ENCODE data around the gene TUG1. TPM values are rescaled to one million over a fixed set of nuclear protein-coding genes. Genes with fewer than 3 reads are reported as not detected.

Gene TUG1
- polyA plus RNA-seq, 1 of the 3 experiments (the other 2 are of a cell fraction) = 46.8 TPM

DNA sequence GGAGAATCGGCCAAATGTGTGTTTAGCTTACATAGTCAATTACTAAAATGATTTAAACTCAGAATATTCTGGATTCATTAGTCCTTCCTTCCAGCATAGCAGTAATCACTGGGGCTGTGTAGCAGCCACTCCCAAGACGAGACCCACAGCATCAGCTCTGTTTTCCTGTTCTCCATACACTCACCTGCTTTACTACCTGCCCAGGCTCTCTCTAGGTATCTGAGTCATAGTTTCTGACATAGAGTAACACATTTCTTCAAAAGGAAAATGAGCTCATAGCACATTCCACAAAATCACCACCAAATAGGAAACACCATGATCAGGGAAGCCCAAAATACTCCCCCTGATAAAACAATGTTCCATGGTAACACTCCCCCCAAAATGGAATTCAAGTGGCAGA lies 23.4 kb upstream of the TUG1 start:
- no peaks in the 10 kb centered on the region for H3K9me3 ChIP-seq
- H2AFZ ChIP-seq (ENCODE audit: low read depth) = no peak overlapping the region
- H3K79me2 ChIP-seq (ENCODE audit: insufficient read depth) = no peaks in the 10 kb centered on the region
- no peak overlapping the region for H3K4me3 ChIP-seq (ENCODE audit: low read depth in 2 of 2, low read length in 1 of 2)
- H3K9me2 ChIP-seq = no peaks in the 10 kb centered on the region
- H3K27ac ChIP-seq (ENCODE audit: low read depth in 2 of 2, low read length in 1 of 2) = no peak overlapping the region; a peak in 1 of 4 replicates
- no peaks in the 10 kb centered on the region for H3F3A ChIP-seq (replicated peaks; ENCODE audit: insufficient read depth)
- no peaks in the 10 kb centered on the region for H3K27me3 ChIP-seq (ENCODE audit: insufficient read depth)
- ChIA-PET POLR2A (interaction anchor here (0.7 to 2.1 kb wide), 3 partner anchors 9 to 140 kb away, joined by 3 to 7 read pairs (median 3); partner anchors contain the start of gene SMTN), CTCF (interaction anchor here (0.9 to 3.2 kb wide), 8 partner anchors 10 to 203 kb away, joined by 3 to 72 read pairs (median 10); partner anchors contain the start of genes MORC2, SMTN and TUG1)
- peaks cover 0 to 12% of the 10 kb centered on the region in 2 experiments; a peak in 1 of 4 replicates for H3K4me1 ChIP-seq (ENCODE audit: control insufficient read depth in 1 of 2, insufficient read depth in 2 of 2, low read depth in 1 of 2, low read length in 1 of 2)
- no peak overlapping the region for H3K9ac ChIP-seq
- H3K4me2 ChIP-seq = no peak overlapping the region
- H3K36me3 ChIP-seq (replicated peaks in 1 of 2; ENCODE audit: control insufficient read depth in 1 of 2, insufficient read depth in 2 of 2, low read length in 1 of 2) = peaks cover 30 to 92% of the 10 kb centered on the region in 2 experiments
- DNase-seq = no peak
- 96% methylated on average over 2 of the region's 2 CpGs for WGBS (ENCODE audit: low lambda C conversion rate)
- no peaks in the 10 kb centered on the region for H4K20me1 ChIP-seq (ENCODE audit: insufficient read depth)
- TF ChIP-seq CHD2 (IDR thresholded peaks at IDR 0.05; ENCODE audit: low read length, partially characterized antibody) (no peak), GATA2 (CRISPR knock-in tag; IDR thresholded peaks at IDR 0.05) (no peak), POLR2AphosphoS5 (IDR thresholded peaks at IDR 0.05; ENCODE audit: low read depth, low read length) (no peak), TEAD4 (IDR thresholded peaks at IDR 0.05; ENCODE audit: borderline replicate concordance, insufficient read depth) (no peak), EZH2phosphoT487 (IDR thresholded peaks at IDR 0.05; ENCODE audit: borderline replicate concordance, low read depth) (no peak), EP300 (IDR thresholded peaks at IDR 0.05; ENCODE audit: borderline replicate concordance in 1 of 2, low read depth in 1 of 2, low read length in 1 of 2) (no peak), FOXJ3 (CRISPR knock-in tag; IDR thresholded peaks at IDR 0.05) (no peak), TCF12 (IDR thresholded peaks at IDR 0.05) (no peak), USF2 (IDR thresholded peaks at IDR 0.05; ENCODE audit: borderline replicate concordance, low read depth, low read length) (no peak), GABPA (IDR thresholded peaks at IDR 0.05; ENCODE audit: low read depth) (no peak)
- TF ChIP-seq, protein P1, sequence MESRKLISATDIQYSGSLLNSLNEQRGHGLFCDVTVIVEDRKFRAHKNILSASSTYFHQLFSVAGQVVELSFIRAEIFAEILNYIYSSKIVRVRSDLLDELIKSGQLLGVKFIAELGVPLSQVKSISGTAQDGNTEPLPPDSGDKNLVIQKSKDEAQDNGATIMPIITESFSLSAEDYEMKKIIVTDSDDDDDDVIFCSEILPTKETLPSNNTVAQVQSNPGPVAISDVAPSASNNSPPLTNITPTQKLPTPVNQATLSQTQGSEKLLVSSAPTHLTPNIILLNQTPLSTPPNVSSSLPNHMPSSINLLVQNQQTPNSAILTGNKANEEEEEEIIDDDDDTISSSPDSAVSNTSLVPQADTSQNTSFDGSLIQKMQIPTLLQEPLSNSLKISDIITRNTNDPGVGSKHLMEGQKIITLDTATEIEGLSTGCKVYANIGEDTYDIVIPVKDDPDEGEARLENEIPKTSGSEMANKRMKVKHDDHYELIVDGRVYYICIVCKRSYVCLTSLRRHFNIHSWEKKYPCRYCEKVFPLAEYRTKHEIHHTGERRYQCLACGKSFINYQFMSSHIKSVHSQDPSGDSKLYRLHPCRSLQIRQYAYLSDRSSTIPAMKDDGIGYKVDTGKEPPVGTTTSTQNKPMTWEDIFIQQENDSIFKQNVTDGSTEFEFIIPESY (IDR thresholded peaks at IDR 0.05; ENCODE audit: borderline replicate concordance, low read depth) = no peak
- TF ChIP-seq, protein P2, sequence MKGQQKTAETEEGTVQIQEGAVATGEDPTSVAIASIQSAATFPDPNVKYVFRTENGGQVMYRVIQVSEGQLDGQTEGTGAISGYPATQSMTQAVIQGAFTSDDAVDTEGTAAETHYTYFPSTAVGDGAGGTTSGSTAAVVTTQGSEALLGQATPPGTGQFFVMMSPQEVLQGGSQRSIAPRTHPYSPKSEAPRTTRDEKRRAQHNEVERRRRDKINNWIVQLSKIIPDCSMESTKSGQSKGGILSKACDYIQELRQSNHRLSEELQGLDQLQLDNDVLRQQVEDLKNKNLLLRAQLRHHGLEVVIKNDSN (IDR thresholded peaks at IDR 0.05; ENCODE audit: borderline replicate concordance, low read depth) = no peak

DNA sequence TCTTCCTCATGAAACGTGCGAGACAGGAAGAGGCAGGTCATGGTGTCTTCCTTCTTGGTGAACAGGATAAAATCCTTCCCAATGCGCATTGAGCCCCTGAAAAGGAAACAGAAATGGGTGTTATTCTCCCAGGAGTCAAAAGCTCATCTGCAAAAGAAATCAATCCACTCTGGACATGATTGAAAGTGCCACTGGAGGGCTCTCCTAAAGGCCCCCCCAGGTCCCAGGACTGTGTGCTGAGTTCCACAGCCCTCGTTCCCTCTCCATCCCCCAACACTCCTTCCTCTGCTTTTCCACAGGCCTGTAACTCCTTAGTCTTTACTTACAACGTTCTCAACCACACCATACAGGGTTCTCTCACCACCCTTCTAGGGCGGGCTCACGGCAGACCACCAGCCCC lies 22.7 kb upstream of the TUG1 start:
- ChIA-PET CTCF (interaction anchor here (0.8 to 3.2 kb wide), 20 partner anchors 9 to 312 kb away, joined by 3 to 72 read pairs (median 5); partner anchors contain the start of genes MORC2, SELENOM, SMTN and TUG1), POLR2A (interaction anchor here (0.7 to 2.1 kb wide), 3 partner anchors 9 to 139 kb away, joined by 3 to 7 read pairs (median 7); partner anchors contain the start of gene SMTN)
- Histone ChIP-seq H3K36me3 (replicated peaks in 1 of 2; ENCODE audit: control insufficient read depth in 1 of 2, insufficient read depth in 2 of 2, low read length in 1 of 2) (peaks cover 37 to 93% of the 10 kb centered on the region in 2 experiments), H3K4me3 (ENCODE audit: low read depth in 2 of 2, low read length in 1 of 2) (no peak overlapping the region), H3K9ac (no peak overlapping the region), H3K4me2 (no peak overlapping the region), H2AFZ (ENCODE audit: low read depth) (no peak overlapping the region), H3F3A (replicated peaks; ENCODE audit: insufficient read depth) (no peaks in the 10 kb centered on the region), H4K20me1 (ENCODE audit: insufficient read depth) (no peaks in the 10 kb centered on the region), H3K27me3 (ENCODE audit: insufficient read depth) (no peaks in the 10 kb centered on the region), H3K9me2 (no peaks in the 10 kb centered on the region), H3K9me3 (no peaks in the 10 kb centered on the region), H3K4me1 (ENCODE audit: control insufficient read depth in 1 of 2, insufficient read depth in 2 of 2, low read depth in 1 of 2, low read length in 1 of 2) (peaks cover 0 to 12% of the 10 kb centered on the region in 2 experiments; a peak in 1 of 4 replicates), H3K27ac (ENCODE audit: low read depth in 2 of 2, low read length in 1 of 2) (no peak overlapping the region), H3K79me2 (ENCODE audit: insufficient read depth) (no peaks in the 10 kb centered on the region)
- DNase-seq = no peak
- 84% methylated on average over 7 of the region's 7 CpGs for WGBS (ENCODE audit: low lambda C conversion rate)
- TF ChIP-seq FOXJ3 (CRISPR knock-in tag; IDR thresholded peaks at IDR 0.05) (no peak), YY1 (IDR thresholded peaks at IDR 0.05; ENCODE audit: low read depth) (no peak), REST (IDR thresholded peaks at IDR 0.05; ENCODE audit: low read depth, low read length) (no peak), EP300 (IDR thresholded peaks at IDR 0.05; ENCODE audit: borderline replicate concordance in 1 of 2, low read depth in 1 of 2, low read length in 1 of 2) (no peak), FOXM1 (IDR thresholded peaks at IDR 0.05; ENCODE audit: low read depth) (no peak), IRF3 (IDR thresholded peaks at IDR 0.05; ENCODE audit: low read depth, low read length) (no peak), RXRA (IDR thresholded peaks at IDR 0.05; ENCODE audit: borderline replicate concordance, low read depth) (no peak), POLR2AphosphoS5 (IDR thresholded peaks at IDR 0.05; ENCODE audit: low read depth, low read length) (no peak)
